H1 (cell line): ENCODE measurements around the gene MAP3K1.

ENCODE experiments used
- CTCF ChIP-seq, 3 experiments: IDR thresholded peaks; 1 replicate in 2 of 3; 2 replicates in 1 of 3; pipeline versions ENCODE4 v1.5.1 to v1.6.1; 2011; ENCODE audit warnings: low read length in 3 of 3, mild to moderate bottlenecking in 3 of 3, inconsistent platforms in 2 of 3, low read depth in 1 of 3, moderate library complexity in 1 of 3; ENCODE audit not compliant: insufficient read depth in 1 of 3; ENCODE audit errors: control extremely low read depth in 1 of 3
- EZH2 ChIP-seq: fragments of 200-600 bp; sonication (generic); IDR thresholded peaks from 2 replicates; pipeline ENCODE4 v1.7.1; 2012; ENCODE audit warnings: low read depth, mild to moderate bottlenecking, moderate library complexity, low read length, inconsistent platforms; ENCODE audit not compliant: severe bottlenecking
- MAFK ChIP-seq: IDR thresholded peaks from 2 replicates; pipeline ENCODE4 v1.6.1; 2012; ENCODE audit warnings: low read depth, mild to moderate bottlenecking, improper control_type of control experiment, low read length

GRCh38 chr5:56802205-56802604, 13.1 kb upstream of the MAP3K1 start:
- TF ChIP-seq EZH2 = no peak
- TF ChIP-seq MAFK = no peak
- no peak for TF ChIP-seq CTCF (IDR thresholded peaks at IDR 0.05; ENCODE audit: control extremely low read depth in 1 of 3, insufficient read depth in 1 of 3, low read depth in 1 of 3, low read length in 3 of 3)
